Measurements from ENCODE around the gene SH3GL2.

DNA sequence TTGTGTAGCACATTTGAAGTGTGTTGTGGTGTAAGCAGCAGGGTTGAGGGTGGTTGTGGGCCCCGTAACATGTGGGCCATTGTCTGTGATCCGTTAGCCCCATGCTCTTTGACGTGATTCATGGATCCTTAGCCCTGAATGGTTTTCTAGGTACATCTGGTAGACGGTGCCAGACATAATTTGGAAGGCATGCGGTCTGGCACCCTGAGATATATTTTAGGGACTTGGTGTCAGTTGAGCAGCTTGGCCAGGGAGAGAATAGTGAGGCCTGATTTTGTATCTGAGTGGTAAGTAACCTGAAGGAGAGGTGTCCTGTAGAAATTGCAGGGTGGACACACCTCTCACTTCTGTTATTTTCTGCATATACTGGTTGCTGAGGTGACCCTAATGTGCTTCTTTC lies 10.9 kb downstream of the SH3GL2 start:
- TF ChIP-seq, protein P1, sequence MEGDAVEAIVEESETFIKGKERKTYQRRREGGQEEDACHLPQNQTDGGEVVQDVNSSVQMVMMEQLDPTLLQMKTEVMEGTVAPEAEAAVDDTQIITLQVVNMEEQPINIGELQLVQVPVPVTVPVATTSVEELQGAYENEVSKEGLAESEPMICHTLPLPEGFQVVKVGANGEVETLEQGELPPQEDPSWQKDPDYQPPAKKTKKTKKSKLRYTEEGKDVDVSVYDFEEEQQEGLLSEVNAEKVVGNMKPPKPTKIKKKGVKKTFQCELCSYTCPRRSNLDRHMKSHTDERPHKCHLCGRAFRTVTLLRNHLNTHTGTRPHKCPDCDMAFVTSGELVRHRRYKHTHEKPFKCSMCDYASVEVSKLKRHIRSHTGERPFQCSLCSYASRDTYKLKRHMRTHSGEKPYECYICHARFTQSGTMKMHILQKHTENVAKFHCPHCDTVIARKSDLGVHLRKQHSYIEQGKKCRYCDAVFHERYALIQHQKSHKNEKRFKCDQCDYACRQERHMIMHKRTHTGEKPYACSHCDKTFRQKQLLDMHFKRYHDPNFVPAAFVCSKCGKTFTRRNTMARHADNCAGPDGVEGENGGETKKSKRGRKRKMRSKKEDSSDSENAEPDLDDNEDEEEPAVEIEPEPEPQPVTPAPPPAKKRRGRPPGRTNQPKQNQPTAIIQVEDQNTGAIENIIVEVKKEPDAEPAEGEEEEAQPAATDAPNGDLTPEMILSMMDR (IDR thresholded peaks at IDR 0.05): no peak
- no peak for TF ChIP-seq POLR2A (IDR thresholded peaks at IDR 0.05)

Data from transverse colon (tissue), 3 donors.